HG02678 (cell line): Measurements from ENCODE around the gene EFCAB12.
"Not testable (repeated sequence)": the region's sequence is repeated elsewhere in the genome, so short reads cannot be mapped to it uniquely, and the experiment has no call there.

Experiments used
- ATAC-seq: cut with Tn5 transposase; IDR thresholded peaks from one replicate; pipeline ENCODE4 v1.9.1; 2021; ENCODE audit warnings: mild to moderate bottlenecking, moderate library complexity; ENCODE audit not compliant: unreplicated experiment

Gene EFCAB12

DNA sequence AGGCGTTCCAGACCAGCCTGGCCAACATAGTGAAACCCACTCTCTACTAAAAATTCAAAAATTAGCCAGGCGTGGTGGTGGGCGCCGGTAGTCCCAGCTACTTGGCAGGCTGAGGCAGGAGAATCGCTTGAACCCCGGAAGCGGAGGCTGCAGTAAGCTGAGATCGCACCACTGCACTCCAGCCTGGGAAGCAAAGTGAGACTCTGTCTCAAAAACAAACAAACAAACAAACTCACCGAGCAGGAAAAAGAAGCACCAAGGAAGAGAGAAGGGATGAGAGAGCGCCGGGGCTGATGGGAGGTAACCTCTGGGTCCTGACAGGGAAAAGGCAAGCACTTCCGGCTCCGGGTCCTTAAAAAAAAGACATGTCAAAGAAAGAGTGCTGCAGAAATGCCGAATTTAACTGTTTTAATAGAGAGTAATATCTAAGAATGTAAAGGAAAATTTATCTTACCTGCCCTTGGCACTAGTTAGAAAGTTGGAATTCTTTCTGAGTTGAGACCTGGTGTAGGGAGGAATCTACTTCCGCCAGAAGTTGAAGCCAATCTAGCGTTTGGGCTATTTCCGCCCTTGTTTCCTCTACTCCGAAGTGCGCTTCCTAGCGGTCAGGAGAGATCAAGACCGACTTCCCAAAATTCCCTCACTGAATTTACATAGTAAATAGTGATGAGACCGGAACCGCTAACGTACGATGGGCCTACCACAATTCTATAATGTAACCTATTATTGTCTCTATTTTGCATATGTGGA, 29.1 kb downstream of the EFCAB12 start:
- ATAC-seq: peak; percentile 85

GRCh38 chr3:129398803-129399144, 29.7 kb downstream of the EFCAB12 start:
- ATAC-seq: peak; percentile 16

- not testable (repeated sequence) for ATAC-seq
These were observed 34.5 kb downstream of the EFCAB12 start for GRCh38 chr3:129393760-129394564.

- ATAC-seq: no peak
These were observed 35.2 kb downstream of the EFCAB12 start for GRCh38 chr3:129393271-129393670.

DNA sequence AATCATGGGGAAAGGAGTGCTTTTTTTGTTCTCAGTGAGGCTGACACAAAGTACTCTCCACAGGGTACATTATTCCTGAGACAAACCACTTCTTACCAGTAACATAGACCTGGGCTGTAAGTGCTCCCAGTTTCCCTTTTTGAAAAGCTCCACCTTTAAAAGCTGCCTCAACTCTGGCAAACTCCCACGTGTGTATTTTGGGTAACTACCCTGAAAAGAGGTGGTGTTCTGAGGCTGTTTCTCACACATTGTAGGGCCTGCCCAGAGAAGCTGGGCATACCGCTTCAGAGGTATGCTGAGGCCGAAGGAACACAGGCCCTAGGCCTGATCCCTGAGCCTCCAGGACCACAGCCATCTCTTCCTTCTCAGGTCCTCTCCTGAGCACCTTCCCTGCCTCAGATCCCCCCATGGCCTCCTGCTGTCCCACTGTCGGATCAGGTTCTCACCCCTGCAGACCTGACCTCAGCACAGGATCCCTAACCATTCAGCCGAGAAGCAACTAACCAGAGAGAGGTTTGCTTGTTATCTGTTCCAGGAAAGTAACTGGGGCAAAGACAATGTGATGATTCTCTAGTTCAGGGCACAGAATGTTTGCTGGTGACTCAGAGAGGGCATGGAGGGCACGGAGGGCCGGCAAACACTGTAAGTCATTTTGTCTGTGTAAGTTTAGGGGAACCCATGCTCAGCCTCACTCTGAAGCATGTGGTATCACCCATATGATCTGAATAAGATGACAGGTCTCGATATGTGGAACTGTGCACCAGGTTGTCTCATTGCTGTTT, 36.1 kb downstream of the EFCAB12 start:
- ATAC-seq: not testable (repeated sequence)

GRCh38 chr3:129391583-129391982, 36.9 kb downstream of the EFCAB12 start:
- not testable (repeated sequence) for ATAC-seq

DNA sequence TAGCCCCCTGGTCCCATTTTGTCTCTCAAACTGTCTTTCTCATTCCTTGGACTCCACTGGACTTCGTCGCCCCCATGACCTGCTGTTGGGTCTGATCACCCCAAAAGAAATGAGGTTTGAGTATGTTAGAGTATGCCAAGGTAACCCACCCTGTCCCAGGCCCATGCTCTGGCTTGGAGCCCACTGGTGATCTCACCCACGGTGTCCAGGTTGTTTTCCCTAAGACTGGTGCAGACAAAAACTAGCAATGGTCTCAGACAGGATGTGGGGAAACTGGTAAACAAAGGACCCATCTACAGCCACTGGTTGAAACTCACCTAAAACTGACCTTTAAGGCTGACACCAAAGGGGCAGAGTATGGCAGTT, 38.9 kb downstream of the EFCAB12 start:
- no peak for ATAC-seq

DNA sequence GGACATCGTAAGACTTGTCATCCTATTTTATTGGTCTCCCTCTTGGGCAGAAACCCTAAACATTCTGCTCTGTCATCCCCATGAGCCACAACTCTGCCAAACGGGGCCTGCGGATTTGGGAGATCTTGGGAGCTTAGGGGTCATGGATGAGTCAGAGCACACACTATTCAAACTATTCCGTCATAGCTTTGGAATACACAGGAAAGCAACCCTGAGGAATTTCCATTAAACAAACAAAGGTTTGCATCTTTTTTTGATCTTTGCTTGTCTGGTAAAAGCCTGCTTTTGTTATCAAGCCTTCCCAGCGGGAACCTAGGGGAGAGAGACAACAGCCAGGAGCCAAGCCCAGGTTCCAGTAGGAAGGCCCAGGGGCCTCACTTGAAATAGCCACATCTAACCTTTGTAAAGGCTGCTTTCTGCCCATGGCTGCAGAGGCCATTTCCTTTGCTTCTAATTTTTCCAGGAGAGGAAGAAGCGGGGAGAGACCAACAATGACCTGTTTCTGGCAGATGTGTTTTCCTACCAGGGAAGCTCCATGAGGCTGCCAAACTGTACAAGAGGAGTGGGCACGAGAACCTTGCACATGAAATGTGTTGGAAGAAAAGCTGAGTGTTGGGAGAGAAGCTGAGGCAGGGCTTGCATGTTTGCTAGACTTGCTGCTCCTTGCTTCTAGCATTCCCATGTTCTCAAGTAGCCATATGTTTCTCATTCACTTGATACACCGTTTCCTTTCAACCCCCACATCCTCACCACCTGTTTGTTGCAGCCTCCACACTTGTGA, 39.5 kb downstream of the EFCAB12 start:
- ATAC-seq: not testable (repeated sequence)

- no peak for ATAC-seq
These were observed 40.9 kb downstream of the EFCAB12 start for GRCh38 chr3:129387487-129387886.

DNA sequence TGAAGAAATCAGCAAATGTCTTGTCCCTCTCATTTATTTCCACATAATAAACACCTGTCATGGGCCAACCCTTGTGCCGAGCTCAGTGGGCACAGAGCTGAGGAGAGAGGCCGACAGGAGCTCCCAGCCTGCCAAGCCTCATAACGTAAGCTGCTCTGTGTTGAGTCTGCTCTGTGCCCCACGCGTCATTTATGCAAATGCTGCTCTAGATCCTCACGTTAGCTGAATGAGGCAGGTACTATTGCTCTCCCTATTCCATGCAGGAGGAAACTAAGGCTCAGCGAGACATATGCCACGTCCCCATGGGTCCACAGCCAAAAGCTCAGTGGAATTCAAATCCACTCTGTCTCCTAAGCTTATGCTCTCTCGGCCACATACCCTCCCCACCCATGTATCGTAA, 41.5 kb downstream of the EFCAB12 start:
- ATAC-seq: no peak

DNA sequence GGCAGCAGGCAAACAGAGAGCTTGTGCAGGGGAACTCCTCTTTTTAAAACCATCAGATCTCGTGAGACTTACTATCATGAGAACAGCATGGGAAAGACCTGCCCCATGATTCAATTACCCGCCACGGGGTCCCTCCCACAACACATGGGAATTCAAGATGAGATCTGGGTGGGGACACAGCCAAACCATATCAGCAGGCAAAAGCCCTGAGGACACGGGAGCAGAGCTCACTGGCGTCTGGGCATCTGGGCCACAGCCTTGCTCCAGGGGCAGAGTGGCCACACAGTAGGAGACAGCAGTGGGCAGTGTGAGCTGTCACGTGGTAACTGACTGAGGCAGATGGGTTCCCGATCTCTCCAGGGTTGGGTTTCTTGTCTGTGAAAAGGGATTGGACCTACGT, 42.9 kb downstream of the EFCAB12 start:
- not testable (repeated sequence) for ATAC-seq

GRCh38 chr3:129384594-129385323, 43.7 kb downstream of the EFCAB12 start:
- ATAC-seq: no peak

DNA sequence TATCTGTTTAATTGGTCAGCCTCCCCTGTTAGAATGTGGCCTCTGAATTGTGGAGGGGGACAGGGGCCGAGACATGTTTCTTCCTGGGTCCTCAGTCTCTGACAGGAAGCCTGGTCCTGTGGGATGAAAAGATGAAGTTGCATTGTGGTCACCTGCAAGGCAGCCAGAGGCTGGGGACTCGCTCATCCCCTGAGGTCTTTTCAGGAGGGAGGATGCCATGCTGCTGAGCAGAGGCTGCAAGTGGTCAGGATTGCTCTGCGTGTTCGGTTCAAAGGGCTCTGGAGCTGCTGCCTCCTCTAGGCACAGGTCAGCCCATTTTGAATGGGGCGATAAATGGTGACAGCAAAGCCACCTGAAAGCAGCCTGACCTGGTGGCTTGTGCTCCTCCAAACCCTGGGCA, 44.3 kb downstream of the EFCAB12 start:
- ATAC-seq: not testable (repeated sequence)

DNA sequence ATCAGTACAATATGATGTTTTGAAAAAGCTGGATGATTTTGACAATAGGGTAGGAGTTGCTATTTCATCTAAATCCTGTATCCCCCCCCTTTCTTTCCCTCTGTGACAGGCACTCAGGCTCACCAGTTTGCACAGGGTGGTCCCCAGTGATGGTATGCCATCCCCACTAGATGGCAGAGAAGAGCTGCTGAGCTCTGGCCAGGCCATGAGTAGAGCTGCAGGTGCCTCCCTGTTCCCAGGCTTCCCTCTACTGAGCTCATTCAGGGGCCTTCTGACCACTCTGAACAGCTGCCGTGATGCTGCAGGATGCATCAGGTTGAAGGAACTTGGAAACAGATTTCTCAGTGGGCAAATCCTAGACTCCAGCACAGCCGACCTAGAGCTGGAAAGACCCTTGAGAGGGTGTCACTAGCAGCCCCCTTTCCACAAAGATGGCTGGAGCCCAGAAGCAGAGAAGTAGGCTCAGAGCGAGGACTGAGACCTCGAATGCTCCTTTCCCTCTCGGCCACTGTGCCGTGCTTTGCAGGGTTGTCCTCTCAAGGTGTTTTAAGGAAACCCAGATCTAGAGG, 45.1 kb downstream of the EFCAB12 start:
- ATAC-seq: peak; percentile 76

DNA sequence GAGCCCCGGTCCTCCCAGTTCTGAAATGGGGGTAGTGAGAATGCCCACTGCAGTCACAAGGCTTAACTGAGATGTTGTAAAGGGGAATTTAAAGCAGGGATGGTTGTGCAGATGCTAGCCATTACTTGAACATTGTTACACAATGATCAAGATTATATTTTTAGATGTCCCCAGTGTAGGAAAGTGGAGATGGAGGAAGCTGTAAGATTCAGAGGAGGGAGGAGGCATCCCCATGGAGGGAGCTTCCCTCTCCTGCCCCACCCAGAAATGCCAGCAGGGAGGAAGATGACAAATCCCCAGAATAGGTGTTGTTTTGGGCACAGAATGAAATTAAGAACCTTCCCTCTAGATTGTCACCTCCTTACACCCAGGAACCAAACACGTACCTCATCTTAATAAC, 46.1 kb downstream of the EFCAB12 start:
- ATAC-seq: no peak

DNA sequence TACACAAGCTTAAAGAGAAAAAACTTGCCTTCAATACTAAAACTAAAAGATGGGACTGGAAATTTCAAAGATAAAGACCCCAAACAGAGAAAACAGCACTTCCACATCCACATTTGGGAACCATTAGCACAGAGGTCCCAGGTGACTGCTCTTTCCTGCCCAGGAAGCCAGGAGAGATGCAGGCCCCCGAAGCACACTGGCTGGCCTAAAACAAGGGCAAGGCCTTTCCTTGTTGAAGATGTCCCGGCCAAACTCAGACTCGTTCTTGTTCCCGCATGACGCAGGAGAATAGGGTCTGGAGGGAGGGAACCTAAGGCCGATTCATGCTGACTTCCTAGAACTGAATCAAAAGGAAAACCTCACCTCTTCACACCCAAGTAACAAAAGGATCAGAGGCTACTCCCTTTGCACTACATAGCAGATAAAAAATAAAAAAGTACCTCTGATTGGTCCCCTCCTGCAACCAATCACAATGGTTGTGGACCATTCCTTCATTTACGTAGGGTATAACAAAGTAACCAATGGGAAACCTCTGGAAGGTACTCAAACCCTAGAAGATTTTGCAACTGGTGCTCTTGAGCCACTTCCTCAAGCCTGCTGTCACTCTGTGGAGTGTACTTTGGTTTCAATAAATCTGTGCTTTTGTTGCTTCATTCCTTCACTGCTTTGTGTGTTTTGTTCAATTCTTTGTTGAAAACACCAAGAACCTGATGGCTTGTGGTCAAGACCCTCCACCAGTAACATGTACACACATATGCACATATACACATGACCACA, 48.7 kb downstream of the EFCAB12 start:
- no peak for ATAC-seq

GRCh38 chr3:129378949-129379348, 49.5 kb downstream of the EFCAB12 start:
- no peak for ATAC-seq

GRCh38 chr3:129377615-129378014, 50.8 kb downstream of the EFCAB12 start:
- ATAC-seq: no peak

- ATAC-seq: no peak
These were observed 53.3 kb downstream of the EFCAB12 start for GRCh38 chr3:129375099-129375498.
